ENCODE measurements around the gene JARID2.
A peak's percentile ranks its signal among the peaks of the same experiment; 100 is the strongest.

JARID2 gene

GRCh38 chr6:15378272-15378671 lies 132.4 kb downstream of the JARID2 start:
- no peak for DNase-seq (ENCODE audit: low read depth)
- TF ChIP-seq, protein P1, sequence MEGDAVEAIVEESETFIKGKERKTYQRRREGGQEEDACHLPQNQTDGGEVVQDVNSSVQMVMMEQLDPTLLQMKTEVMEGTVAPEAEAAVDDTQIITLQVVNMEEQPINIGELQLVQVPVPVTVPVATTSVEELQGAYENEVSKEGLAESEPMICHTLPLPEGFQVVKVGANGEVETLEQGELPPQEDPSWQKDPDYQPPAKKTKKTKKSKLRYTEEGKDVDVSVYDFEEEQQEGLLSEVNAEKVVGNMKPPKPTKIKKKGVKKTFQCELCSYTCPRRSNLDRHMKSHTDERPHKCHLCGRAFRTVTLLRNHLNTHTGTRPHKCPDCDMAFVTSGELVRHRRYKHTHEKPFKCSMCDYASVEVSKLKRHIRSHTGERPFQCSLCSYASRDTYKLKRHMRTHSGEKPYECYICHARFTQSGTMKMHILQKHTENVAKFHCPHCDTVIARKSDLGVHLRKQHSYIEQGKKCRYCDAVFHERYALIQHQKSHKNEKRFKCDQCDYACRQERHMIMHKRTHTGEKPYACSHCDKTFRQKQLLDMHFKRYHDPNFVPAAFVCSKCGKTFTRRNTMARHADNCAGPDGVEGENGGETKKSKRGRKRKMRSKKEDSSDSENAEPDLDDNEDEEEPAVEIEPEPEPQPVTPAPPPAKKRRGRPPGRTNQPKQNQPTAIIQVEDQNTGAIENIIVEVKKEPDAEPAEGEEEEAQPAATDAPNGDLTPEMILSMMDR (IDR thresholded peaks at IDR 0.05; ENCODE audit: control insufficient read depth, extremely low read depth, insufficient read depth) = no peak
- no peak overlapping the region for H3K4me3 ChIP-seq (ENCODE audit: low read depth, low read length)

- TF ChIP-seq, protein P1 (IDR thresholded peaks at IDR 0.05; ENCODE audit: control insufficient read depth, extremely low read depth, insufficient read depth) = no peak
- DNase-seq (ENCODE audit: low read depth) = no peak
- no peak overlapping the region for H3K4me3 ChIP-seq (ENCODE audit: low read depth, low read length)
Measured at GRCh38 chr6:15378866-15379265, 133.0 kb downstream of the JARID2 start.

DNA sequence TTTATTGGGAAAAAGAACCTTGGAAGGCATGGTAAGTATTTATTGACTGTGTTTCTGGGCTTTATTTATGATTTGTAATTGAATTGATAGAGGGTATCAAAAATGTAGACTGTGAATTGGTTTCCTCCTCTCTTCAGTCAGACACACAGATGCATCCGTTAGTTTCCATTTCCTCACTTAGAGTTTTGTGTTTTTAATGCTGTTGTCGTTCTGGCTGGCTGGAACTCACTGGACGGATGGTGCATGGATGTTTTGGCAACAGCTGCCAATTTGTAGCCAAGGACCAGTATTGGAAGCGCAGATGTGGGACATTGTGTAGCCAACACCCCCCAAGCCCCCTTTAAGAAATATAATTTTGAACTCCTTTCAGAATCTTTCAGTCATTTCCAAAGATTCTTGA lies 134.5 kb downstream of the JARID2 start:
- no peak for DNase-seq (ENCODE audit: low read depth)
- TF ChIP-seq, protein P1 (IDR thresholded peaks at IDR 0.05; ENCODE audit: control insufficient read depth, extremely low read depth, insufficient read depth) = no peak
- H3K4me3 ChIP-seq (ENCODE audit: low read depth, low read length) = no peak overlapping the region

DNA sequence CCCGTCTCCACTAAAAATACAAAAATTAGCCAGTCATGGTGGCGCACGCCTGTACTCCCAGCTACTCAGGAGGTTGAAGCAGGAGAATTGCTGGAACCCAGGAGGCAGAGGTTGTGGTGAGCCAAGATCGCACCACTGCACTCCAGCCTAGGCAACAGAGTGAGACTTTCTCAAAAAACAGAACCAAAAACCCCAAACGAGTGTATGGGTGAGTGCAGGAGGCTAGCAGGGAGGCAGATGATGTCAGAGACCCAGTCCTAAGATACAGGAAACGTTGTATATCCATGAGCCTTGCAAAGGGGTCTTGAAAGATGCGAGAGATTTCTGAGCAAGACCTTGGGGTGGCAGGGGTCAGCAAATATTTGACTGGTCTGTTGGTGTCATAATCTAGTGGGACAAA lies 136.2 kb downstream of the JARID2 start:
- DNase-seq (ENCODE audit: low read depth) = no peak
- no peak overlapping the region for H3K4me3 ChIP-seq (ENCODE audit: low read depth, low read length)
- TF ChIP-seq, protein P1 (IDR thresholded peaks at IDR 0.05; ENCODE audit: control insufficient read depth, extremely low read depth, insufficient read depth) = no peak

- DNase-seq (ENCODE audit: low read depth) = no peak
- TF ChIP-seq, protein P1 (IDR thresholded peaks at IDR 0.05; ENCODE audit: control insufficient read depth, extremely low read depth, insufficient read depth) = no peak
- H3K4me3 ChIP-seq (ENCODE audit: low read depth, low read length) = no peak overlapping the region
Measured at GRCh38 chr6:15382712-15383111, 136.8 kb downstream of the JARID2 start.

DNA sequence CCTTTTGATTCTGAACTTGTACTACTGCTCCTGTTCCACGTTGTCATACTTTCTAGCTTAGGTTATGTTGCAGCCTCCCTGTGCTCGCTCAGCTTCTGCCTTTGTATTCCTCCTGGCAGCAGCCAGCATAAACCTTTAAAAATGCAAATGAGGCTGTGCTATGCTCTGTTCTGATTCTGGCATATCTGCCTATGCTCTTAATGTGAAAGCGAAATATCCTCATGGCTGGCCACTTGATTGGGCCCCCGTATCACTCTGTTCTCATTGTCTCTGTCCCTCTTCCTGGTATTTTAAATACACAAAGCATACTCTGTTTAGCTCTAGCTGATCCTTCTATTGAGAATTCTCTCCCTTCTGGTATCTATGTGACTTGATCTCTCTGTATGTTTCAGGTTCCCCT lies 139.0 kb downstream of the JARID2 start:
- peak; percentile 45 for DNase-seq (ENCODE audit: low read depth)
- TF ChIP-seq, protein P1 (IDR thresholded peaks at IDR 0.05; ENCODE audit: control insufficient read depth, extremely low read depth, insufficient read depth) = no peak
- H3K4me3 ChIP-seq (ENCODE audit: low read depth, low read length) = no peak overlapping the region

- no peak for DNase-seq (ENCODE audit: low read depth)
- H3K4me3 ChIP-seq (ENCODE audit: low read depth, low read length) = no peak overlapping the region
Measured at GRCh38 chr6:15385521-15385920, 139.7 kb downstream of the JARID2 start.

More at GRCh38 chr6:15385521-15385920, 139.7 kb downstream of the JARID2 start:
- TF ChIP-seq, protein P1 (IDR thresholded peaks at IDR 0.05; ENCODE audit: control insufficient read depth, extremely low read depth, insufficient read depth) = no peak
